GM18868 (cell line): ENCODE data around the gene PCNP.
"Not testable (repeated sequence)": the region's sequence is repeated elsewhere in the genome, so short reads cannot be mapped to it uniquely, and the experiment has no call there.

Experiments
- ATAC-seq: cut with Tn5 transposase; IDR thresholded peaks from one replicate; pipeline ENCODE4 v1.9.1; 2021; ENCODE audit warnings: mild to moderate bottlenecking, moderate library complexity; ENCODE audit not compliant: unreplicated experiment

PCNP gene

GRCh38 chr3:101561630-101562328 is 12.2 kb upstream of the PCNP start, which contains the start of gene TRMT10C:
Gene TRMT10C (plus strand): TSS chr3:101561868. CDS start chr3:101564782, 2,914 bp downstream.
- ATAC-seq: peak; percentile 100

- no peak for ATAC-seq
Observed at GRCh38 chr3:101567528-101568317, 6.3 kb upstream of the PCNP start.

GRCh38 chr3:101571028-101571895 is 2.7 kb upstream of the PCNP start:
- ATAC-seq: no peak

DNA sequence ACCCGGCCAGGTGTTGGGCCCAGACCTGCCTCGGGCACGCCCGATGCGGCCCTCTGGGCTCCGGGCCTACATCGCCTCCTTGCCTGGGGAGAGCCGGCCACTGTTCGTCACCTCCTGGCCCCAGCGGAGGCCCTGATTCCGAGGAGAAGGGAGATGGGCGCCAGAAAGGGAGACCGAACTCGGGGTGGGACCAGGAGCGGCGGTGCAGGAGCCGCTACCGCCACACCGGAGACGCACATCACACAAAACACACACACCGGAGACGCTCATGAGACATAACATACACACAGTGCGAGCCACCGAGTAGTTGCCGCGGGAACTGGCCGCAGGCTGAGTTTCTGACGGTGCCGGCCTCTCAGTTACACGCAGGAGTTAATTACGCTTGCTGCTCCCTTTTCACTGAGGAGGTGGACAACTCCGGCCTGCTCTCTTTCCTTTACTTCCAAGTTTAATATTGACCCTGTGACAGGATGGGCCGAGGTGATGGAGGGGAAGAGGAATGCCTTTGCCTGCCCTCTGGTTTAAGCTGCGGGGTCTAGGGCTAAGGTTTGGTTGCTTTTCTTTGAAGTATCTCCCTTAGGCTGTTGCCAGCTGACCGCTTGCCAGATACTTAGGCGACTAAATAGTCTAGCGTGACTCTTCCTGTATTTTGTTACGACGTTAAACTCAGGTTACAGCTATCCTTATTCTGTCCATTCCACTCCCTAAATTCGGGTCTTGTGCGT is 570 bp downstream of the PCNP start:
- peak; percentile 33 for ATAC-seq

- ATAC-seq: no peak
Observed at GRCh38 chr3:101577286-101577685, 3.3 kb downstream of the PCNP start.

GRCh38 chr3:101588616-101589015 is 14.6 kb downstream of the PCNP start:
- no peak for ATAC-seq

DNA sequence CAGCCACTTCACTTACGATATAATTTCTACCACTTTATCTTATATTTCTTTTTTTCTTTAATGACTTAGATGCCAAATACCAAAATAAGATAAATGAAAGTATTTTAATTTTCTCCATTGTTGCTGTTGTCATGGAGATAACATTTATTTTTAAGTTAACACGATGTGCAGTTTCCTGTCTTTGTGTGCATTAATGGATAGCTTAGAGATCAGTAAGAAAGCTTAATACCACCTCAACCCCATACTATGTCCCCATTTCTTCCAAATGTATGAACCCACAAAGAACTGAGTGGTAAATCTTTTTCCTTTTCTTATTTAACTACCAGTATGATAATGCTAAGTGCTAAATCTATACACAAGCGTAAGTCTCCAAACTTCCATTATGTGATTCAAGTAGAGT is 17.1 kb downstream of the PCNP start:
- no peak for ATAC-seq

DNA sequence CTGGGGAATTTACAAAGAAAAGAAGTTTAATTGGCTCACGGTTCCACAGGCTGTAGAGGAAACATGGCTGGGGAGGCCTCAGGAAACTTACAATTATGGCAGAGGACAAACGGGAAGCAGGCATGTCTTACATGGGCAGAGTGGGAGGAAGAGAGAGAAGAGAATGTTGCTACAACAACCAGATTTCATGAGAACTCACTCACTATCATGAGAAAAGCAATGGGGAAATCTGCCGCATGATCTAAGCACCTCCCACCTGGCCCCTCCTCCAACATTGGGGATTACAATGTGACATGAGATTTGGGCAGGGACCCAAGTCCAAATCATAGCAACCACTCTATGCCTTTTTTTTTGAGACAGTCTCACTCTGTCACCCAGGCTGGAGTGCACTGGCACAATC is 28.8 kb downstream of the PCNP start:
- ATAC-seq: no peak

GRCh38 chr3:101603184-101603583 is 29.2 kb downstream of the PCNP start:
- ATAC-seq: no peak

DNA sequence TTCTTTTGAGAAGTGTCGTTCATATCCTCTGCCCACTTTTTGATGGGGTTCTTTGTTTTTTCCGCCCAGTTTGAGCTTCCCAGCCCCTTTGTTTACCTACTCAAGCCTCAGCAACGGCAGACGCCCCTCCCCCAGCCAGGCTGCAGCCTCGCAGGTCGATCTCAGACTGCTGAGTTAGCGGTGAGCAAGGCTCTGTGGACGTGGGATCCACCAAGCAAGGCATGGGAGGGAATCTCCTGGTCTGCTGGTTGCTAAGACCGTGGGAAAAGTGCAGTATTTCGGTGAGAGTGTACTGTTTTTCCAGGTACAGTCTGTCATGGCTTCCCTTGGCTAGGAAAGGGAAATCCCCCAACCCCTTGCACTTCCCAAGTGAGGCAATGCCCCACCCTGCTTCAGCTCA is 31.4 kb downstream of the PCNP start:
- ATAC-seq: not testable (repeated sequence)

DNA sequence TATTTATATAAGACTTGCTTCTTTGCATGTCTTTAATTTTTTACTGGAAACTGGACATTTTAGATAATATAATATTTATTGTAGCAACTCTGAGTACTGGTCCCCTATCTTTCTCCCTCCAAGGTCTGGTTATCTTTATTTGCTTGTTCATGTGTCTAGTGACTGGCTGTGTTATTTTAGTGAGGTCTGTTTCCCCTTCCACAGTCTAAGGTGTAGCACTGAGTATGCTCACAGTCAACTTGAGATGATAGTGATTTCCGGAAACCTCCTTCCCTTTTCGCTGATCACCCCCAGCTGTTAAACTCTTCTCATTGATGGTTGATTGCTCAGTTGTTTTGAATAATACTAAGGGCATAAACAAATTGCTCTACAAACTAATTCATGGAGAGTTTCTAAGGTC is 37.0 kb downstream of the PCNP start:
- ATAC-seq: no peak

GRCh38 chr3:101613014-101613413 is 39.0 kb downstream of the PCNP start:
- ATAC-seq: not testable (repeated sequence)

- ATAC-seq: no peak
Observed at GRCh38 chr3:101615525-101615924, 41.5 kb downstream of the PCNP start.

- ATAC-seq: no peak
Observed at GRCh38 chr3:101617478-101617877, 43.5 kb downstream of the PCNP start.

DNA sequence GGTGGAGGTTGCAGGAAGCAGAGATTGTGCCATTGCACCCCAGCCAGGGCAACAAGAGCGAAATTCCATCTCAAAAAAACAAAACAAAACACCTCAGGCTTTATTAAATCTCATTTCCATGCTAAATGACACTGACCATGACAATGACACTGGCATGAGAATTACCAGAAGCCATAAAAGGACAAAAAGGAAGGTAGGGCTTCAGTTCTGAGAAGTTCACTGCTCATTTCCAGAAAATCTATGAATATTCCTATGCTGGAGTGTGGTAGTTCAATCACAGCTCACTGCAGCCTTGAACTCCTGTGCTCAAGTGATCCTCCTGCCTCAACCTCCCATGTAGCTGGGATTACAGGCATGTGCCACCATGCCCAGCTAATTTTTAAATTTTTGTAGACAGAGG is 44.7 kb downstream of the PCNP start:
- ATAC-seq: no peak

GRCh38 chr3:101619734-101620133 is 45.8 kb downstream of the PCNP start:
- ATAC-seq: no peak

DNA sequence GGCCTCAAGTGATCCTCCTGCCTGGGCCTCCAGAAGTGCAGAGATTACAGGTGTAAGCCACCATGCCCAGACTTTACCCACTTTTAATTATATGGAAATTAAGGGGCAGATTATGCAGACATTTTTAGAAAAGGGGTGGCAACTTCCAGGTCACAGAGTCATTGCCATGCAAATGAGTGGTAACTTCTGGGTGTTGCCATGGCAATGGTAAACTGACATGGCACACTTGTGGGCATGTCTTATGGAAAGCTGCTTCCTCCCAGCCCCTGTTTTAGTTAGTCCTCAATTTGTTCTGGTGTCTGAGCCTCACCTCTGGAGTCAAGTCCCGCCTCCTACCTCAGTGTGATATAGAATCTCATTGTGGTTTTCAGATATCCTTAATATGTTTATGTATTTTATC is 49.7 kb downstream of the PCNP start:
- no peak for ATAC-seq

- ATAC-seq: no peak
Observed at GRCh38 chr3:101624857-101625256, 50.9 kb downstream of the PCNP start.

DNA sequence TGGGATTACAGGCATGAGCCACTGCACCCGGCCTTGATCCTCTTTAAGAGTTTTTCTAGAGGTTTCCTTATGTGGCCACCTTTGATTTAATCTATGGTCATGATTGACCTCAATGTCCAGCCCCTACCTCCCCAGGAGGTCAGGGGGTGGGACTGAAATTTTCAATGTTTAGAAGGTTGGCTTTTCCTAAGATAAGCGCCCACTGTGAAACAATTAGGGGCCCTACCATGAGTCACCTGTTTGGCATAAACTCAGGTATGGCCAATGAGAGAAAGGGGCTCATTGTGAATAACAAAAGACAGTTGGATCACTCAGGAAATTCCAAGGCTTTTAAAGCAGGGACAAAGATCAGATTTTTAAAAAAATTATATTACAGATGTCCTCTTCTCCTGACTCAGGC is 51.9 kb downstream of the PCNP start:
- ATAC-seq: no peak

DNA sequence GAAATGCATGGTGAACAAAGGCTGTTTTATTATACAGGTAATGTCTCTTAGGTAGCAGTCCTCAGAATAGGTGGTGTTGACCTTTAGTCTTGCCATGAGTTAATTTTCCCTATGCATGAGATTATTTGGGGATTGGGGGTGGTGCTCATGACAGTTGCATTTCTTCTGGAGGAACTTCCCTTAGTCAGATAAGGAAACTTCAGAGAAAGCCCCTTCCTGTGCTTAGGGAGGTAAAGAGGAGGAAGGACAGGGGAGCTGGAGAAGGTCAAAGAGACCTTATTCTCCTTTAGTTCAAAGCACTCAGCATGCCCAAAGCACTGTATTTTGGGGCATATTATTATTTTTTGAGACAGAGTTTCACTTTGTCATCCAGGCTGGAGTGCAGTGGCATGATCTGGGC is 55.2 kb downstream of the PCNP start:
- ATAC-seq: no peak
